A673 (cell line): ENCODE results near the gene LRRC72.

Source experiments
- EZH2 ChIP-seq: fragments of 200-600 bp; sonication (generic); IDR thresholded peaks from 2 replicates; pipeline ENCODE4 v1.6.1; 2017; ENCODE audit warnings: borderline replicate concordance, low read depth, mild to moderate bottlenecking, mixed read lengths, antibody characterized with exemption, low read length; ENCODE audit not compliant: poor library complexity, severe bottlenecking
- TF ChIP-seq, protein P1 (sequence below): fragments of 300-800, 200-600 bp; sonication (generic); conservative IDR thresholded peaks from 2 replicates; pipeline ENCODE4 v1.5.1; 2017; ENCODE audit warnings: low read depth, mild to moderate bottlenecking, antibody characterized with exemption, low read length, moderate library complexity, mixed read lengths

DNA sequence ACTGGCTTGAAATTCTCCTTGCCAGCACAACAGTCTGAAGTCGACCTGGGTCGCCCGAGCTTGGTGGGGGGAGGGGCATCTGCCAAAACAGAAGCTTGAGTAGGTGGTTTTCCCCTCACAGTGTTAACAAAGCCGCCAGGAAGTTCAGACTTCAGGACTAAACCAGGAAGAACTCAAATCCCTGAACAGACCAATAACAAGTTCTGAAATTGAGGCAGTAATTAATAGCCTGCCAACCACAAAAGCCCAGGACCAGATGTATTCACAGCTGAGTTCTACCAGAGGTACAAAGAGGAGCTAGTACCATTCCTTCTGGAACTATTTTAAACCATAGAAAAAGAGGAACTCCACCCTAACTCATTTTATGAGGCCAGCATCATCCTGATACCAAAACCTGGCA lies 45.3 kb downstream of the LRRC72 start:
- TF ChIP-seq EZH2: no peak
- TF ChIP-seq, protein P1, sequence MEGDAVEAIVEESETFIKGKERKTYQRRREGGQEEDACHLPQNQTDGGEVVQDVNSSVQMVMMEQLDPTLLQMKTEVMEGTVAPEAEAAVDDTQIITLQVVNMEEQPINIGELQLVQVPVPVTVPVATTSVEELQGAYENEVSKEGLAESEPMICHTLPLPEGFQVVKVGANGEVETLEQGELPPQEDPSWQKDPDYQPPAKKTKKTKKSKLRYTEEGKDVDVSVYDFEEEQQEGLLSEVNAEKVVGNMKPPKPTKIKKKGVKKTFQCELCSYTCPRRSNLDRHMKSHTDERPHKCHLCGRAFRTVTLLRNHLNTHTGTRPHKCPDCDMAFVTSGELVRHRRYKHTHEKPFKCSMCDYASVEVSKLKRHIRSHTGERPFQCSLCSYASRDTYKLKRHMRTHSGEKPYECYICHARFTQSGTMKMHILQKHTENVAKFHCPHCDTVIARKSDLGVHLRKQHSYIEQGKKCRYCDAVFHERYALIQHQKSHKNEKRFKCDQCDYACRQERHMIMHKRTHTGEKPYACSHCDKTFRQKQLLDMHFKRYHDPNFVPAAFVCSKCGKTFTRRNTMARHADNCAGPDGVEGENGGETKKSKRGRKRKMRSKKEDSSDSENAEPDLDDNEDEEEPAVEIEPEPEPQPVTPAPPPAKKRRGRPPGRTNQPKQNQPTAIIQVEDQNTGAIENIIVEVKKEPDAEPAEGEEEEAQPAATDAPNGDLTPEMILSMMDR: no peak
